Upper lobe of right lung (tissue), 1 donor: ENCODE measurements around the gene ROR2. TPM values are rescaled to one million over a fixed set of nuclear protein-coding genes. Genes with fewer than 3 reads are reported as not detected.

Experiments
- ATAC-seq: fragments of 200-7000 bp; cut with Tn5 transposase; one replicate; pipeline ENCODE4 v1.9.1; 2020; ENCODE audit warnings: mild to moderate bottlenecking, moderate library complexity
- DNase-seq: peaks from one replicate; pipeline ENCODE4 v3.0.0-alpha.2; 2020
- H3K27ac ChIP-seq: fragments of 200-600 bp; one replicate; pipeline ENCODE4 v1.8.0; 2022
- H3K27me3 ChIP-seq: fragments of 200-600 bp; one replicate; pipeline ENCODE4 v1.8.0; 2022; ENCODE audit warnings: mild to moderate bottlenecking
- H3K36me3 ChIP-seq: fragments of 200-600 bp; one replicate; pipeline ENCODE4 v1.8.0; 2022
- H3K4me1 ChIP-seq: fragments of 200-600 bp; one replicate; pipeline ENCODE4 v1.8.0; 2022
- H3K4me3 ChIP-seq: fragments of 200-600 bp; one replicate; pipeline ENCODE4 v1.8.0; 2022; ENCODE audit warnings: mild to moderate bottlenecking
- H3K9me3 ChIP-seq: fragments of 200-600 bp; one replicate; pipeline ENCODE4 v1.8.0; 2022
- intact Hi-C: fragments of 100-400 bp; cut with DNase I; formaldehyde crosslinking; loops from one replicate; pipeline ENCODE4 v1.11.0; 2022
- total RNA-seq: library from RNA; stranded (reverse); fragmentation: NEBNext Ultra II Directional; extraction: Animal tissue kit (Norgen Biotek cat#: 25700); gene quantifications from one replicate; pipeline ENCODE4 v1.2.1, GENCODE V29; 2021
- TF ChIP-seq, protein P1 (sequence below): fragments of 200-600 bp; IDR thresholded peaks from one replicate; pipeline ENCODE4 v1.8.0; 2022; ENCODE audit warnings: antibody characterized with exemption
- donor health status: DM: no; HTN: yes; CAD: no; lungs with severe emphysema.

The ROR2 gene
- total RNA-seq, 1 donor from 2014 or later = 5.5 TPM

DNA sequence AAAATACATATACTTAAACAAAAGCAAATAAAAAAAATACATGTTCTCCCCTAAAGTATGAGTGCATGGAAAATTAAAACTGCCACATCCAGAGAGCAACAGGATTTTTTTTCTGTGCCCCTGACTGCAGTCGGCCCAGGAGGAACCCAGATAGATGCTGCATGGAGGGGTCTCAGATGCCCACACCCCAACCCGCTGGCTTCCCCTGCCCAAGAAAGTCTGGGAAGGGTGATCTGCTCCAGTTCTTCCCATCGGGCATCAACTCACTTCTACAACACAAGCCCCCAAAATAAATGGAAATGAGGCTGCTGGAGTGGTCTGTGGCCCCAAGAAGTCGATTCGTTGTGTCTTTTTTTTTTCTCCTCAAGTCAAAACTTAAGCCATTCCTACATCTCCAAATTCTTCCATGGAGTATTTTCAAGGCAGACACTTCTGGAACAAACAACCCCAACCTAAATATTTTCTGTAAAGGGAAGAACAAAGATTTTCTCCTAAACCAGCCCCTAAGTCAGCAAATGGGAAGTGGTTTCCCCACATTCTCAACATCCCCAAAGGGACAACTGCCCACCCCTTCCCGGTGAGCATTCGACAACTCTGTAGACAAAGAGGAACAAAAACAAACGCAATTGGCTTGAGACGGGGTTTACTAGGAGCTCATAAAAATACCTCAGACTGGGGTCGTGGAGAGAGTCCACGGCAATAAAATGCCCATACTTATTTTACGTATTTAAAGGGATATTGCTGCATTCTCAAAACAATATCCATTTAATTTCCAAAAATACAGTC is 46.7 kb downstream of the ROR2 start:
- H3K4me3 ChIP-seq = no peak overlapping the region
- H3K9me3 ChIP-seq = no peaks in the 10 kb centered on the region
- H3K4me1 ChIP-seq = peaks cover 17% of the 10 kb centered on the region
- intact Hi-C loops = no loop called here
- TF ChIP-seq, protein P1, sequence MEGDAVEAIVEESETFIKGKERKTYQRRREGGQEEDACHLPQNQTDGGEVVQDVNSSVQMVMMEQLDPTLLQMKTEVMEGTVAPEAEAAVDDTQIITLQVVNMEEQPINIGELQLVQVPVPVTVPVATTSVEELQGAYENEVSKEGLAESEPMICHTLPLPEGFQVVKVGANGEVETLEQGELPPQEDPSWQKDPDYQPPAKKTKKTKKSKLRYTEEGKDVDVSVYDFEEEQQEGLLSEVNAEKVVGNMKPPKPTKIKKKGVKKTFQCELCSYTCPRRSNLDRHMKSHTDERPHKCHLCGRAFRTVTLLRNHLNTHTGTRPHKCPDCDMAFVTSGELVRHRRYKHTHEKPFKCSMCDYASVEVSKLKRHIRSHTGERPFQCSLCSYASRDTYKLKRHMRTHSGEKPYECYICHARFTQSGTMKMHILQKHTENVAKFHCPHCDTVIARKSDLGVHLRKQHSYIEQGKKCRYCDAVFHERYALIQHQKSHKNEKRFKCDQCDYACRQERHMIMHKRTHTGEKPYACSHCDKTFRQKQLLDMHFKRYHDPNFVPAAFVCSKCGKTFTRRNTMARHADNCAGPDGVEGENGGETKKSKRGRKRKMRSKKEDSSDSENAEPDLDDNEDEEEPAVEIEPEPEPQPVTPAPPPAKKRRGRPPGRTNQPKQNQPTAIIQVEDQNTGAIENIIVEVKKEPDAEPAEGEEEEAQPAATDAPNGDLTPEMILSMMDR = no peak
- ATAC-seq (peak; percentile 42), DNase-seq (no peak)
- no peaks in the 10 kb centered on the region for H3K27me3 ChIP-seq
- no peaks in the 10 kb centered on the region for H3K36me3 ChIP-seq
- no peak overlapping the region for H3K27ac ChIP-seq

DNA sequence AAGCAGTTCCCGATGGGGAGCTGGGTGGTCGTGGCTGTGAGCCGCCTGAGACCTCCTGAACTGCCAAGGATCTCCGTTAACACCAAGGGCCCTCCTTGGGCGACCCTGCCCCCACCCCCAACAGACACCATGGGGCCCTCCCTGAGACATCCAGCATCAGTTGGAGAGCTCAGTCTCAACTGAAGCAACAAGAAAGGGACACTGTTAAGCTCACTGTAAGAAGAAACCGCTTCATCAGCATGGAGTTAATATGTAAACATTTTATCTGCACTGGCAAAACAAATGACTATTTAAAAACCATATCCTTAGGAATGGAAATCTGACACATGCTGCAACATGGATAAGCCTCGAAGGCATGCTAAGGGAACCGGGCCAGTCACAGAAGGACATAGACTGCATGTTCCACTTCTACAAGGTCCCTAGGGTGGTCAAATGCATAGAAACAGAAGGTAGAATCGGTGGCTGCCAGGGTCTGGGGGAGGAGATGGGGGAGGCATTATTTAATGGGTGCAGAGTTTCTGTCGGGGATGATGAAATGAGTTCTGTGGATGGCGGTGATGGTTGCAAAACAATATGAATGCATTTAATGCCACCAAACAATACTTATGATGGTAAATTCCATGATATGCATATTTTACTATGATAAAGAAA is 47.4 kb downstream of the ROR2 start:
- intact Hi-C loops = no loop called here
- Histone ChIP-seq H3K27ac (no peak overlapping the region), H3K27me3 (no peaks in the 10 kb centered on the region), H3K36me3 (no peaks in the 10 kb centered on the region), H3K4me1 (peaks cover 17% of the 10 kb centered on the region), H3K9me3 (no peaks in the 10 kb centered on the region), H3K4me3 (no peak overlapping the region)
- TF ChIP-seq, protein P1 = no peak
- ATAC-seq (no peak), DNase-seq (no peak)

DNA sequence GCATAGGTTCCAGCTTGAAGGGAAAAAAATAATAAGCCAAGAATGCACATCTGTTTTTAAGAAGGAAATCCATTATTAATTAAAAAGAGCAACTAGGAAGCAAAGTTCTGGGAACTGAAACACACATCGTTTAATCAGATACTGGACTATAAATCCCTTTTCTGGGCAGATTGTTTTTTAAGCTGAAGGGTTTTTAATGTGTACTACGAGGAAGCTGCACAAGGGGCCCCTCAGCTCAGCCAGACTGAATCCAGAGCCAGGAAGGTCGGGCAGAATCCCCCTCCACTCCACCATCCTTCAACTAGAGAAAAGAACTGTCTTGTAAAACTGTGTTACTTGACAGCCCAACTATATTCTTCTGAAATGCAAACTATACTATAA is 49.2 kb downstream of the ROR2 start:
- TF ChIP-seq, protein P1 = no peak

DNA sequence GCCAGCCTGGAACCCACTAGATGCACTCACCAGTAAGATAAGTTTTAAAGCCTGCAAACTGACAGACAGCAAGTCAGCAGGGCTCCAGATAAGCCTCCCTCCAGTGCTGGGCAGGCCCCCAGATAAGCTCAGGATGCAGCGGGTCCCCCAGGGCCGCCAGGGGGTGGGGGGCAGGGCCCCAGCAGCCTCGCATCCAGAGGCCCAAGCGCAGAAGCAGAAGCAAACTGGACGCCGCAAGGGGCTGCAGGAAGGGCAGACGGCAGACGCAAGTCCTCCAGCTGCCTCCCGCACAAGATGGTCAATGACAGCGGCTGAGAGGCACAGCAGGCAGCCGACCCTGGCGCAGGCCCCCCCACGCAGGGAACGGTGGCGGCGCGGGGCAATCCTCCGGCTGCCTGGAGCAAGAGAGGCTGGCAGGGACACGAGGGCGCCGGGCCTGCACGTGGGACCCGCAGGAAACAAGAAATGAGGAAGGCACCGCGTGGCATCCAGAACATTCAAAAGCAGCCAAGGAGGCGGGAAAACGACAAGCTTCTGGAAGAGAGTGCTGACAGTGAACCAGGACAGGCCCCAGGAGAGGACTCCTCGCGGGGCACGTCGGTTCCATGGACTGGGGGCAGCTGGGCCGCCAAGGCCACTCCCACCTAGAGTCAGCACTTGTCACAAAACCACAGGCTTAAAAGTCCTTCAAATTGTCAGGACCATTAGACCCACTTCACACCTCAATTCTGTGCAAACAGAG is 49.8 kb downstream of the ROR2 start:
- no peak overlapping the region for H3K4me3 ChIP-seq
- H3K4me1 ChIP-seq = peaks cover 27% of the 10 kb centered on the region
- H3K27ac ChIP-seq = no peak overlapping the region
- no peaks in the 10 kb centered on the region for H3K27me3 ChIP-seq
- intact Hi-C loops = no loop called here
- TF ChIP-seq, protein P1 = no peak
- no peaks in the 10 kb centered on the region for H3K9me3 ChIP-seq
- H3K36me3 ChIP-seq = no peaks in the 10 kb centered on the region
- no peak for DNase-seq
- ATAC-seq = peak; percentile 21

More for the DNA sequence above, 49.2 kb downstream of the ROR2 start:
- no peaks in the 10 kb centered on the region for H3K9me3 ChIP-seq
- no peaks in the 10 kb centered on the region for H3K36me3 ChIP-seq
- H3K4me3 ChIP-seq = no peak overlapping the region
- ATAC-seq (no peak), DNase-seq (no peak)
- H3K4me1 ChIP-seq = peaks cover 27% of the 10 kb centered on the region
- H3K27ac ChIP-seq = no peak overlapping the region
- H3K27me3 ChIP-seq = no peaks in the 10 kb centered on the region
- intact Hi-C loops = no loop called here

DNA sequence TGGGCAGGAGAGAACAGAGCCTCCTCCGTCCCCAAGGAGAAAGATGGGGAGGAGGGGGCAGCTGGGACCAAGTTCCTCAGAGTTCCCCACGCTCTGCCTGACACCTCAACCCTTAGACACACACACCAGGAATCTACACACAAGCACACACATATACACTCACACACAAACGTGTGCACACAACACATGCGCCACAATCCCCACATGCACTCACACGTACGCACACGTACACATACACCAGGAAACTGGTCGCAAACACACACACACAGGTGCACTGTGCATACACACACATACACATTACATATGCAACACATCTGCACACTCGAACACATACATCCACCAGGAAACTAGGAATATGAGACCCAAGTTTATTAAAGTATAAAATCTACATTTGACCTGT is 50.4 kb downstream of the ROR2 start:
- ATAC-seq (no peak), DNase-seq (no peak)
- H3K27ac ChIP-seq = no peak overlapping the region
- intact Hi-C loops = no loop called here
- peaks cover 27% of the 10 kb centered on the region for H3K4me1 ChIP-seq
- no peaks in the 10 kb centered on the region for H3K36me3 ChIP-seq
- no peaks in the 10 kb centered on the region for H3K27me3 ChIP-seq
- no peaks in the 10 kb centered on the region for H3K9me3 ChIP-seq
- H3K4me3 ChIP-seq = no peak overlapping the region
- TF ChIP-seq, protein P1 = no peak
